Measurements from ENCODE around the gene ZNG1F.
"Not testable (repeated sequence)": the region's sequence is repeated elsewhere in the genome, so short reads cannot be mapped to it uniquely, and the experiment has no call there.

DNA sequence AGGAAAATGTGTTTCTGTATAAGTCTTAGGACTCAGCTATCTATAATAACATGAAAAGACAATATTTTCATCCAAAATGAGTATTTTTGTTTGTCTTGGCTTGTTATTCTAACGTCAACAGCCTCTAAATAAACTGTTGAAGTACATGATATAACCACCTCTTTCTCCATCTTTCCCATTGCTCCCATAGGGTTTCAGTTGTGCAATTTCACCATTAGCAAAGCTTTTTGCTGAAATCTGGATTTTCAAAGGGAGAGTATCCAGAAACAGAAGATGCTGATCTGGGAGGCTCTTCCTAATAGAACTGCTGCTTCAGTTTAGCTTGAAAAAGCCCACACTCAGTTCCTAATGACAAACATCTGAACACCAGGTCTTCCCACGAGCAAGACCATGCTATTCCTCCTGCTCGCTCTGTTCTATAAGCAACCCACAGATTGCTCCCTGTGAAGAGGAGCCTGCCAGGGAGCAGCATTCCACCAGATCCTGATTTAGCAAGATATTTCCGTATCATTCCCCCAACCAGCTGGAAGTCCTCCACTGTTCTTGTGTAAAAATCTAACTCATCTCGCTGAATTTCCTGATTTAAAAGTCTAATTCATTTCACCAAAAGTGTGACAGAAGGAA lies 101.8 kb downstream of the ZNG1F start:
- TF ChIP-seq, protein P1, sequence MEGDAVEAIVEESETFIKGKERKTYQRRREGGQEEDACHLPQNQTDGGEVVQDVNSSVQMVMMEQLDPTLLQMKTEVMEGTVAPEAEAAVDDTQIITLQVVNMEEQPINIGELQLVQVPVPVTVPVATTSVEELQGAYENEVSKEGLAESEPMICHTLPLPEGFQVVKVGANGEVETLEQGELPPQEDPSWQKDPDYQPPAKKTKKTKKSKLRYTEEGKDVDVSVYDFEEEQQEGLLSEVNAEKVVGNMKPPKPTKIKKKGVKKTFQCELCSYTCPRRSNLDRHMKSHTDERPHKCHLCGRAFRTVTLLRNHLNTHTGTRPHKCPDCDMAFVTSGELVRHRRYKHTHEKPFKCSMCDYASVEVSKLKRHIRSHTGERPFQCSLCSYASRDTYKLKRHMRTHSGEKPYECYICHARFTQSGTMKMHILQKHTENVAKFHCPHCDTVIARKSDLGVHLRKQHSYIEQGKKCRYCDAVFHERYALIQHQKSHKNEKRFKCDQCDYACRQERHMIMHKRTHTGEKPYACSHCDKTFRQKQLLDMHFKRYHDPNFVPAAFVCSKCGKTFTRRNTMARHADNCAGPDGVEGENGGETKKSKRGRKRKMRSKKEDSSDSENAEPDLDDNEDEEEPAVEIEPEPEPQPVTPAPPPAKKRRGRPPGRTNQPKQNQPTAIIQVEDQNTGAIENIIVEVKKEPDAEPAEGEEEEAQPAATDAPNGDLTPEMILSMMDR (IDR thresholded peaks at IDR 0.05) = not testable (repeated sequence)
- TF ChIP-seq EP300, POLR2A (IDR thresholded peaks at IDR 0.05): not testable (repeated sequence)

Measured in suprapubic skin (tissue), 3 donors.